Endothelial cell of umbilical vein (primary cell): ENCODE results near the gene DPH2.

Experiments
- CTCF ChIP-seq, 2 donors: IDR thresholded peaks; 1 replicate in 1 of 2; 2 replicates in 1 of 2; pipeline ENCODE4 v1.5.1; 2011; ENCODE audit warnings: low read length in 2 of 2, mild to moderate bottlenecking in 2 of 2, moderate library complexity in 2 of 2, control low read depth in 1 of 2, inconsistent platforms in 1 of 2, low read depth in 1 of 2; ENCODE audit not compliant: insufficient read depth in 1 of 2; ENCODE audit errors: extremely low read depth in 1 of 2
- EZH2 ChIP-seq: IDR thresholded peaks from 2 replicates; pipeline ENCODE4 v1.6.1; 2012; ENCODE audit warnings: borderline replicate concordance, low read depth, mild to moderate bottlenecking, moderate library complexity, low read length, inconsistent platforms; ENCODE audit not compliant: severe bottlenecking
- JUN ChIP-seq: IDR thresholded peaks from 2 replicates; pipeline ENCODE4 v1.6.1; 2011; ENCODE audit warnings: borderline replicate concordance, low read depth; ENCODE audit not compliant: insufficient read length, insufficient read depth
- MAX ChIP-seq: IDR thresholded peaks from 2 replicates; pipeline ENCODE4 v1.6.1; 2011; ENCODE audit not compliant: insufficient read depth, insufficient read length
- POLR2A ChIP-seq: IDR thresholded peaks from 2 replicates; pipeline ENCODE4 v1.6.1; 2012; ENCODE audit warnings: low read depth, mild to moderate bottlenecking, control low read depth, low read length
- POLR2AphosphoS5 ChIP-seq: IDR thresholded peaks from 2 replicates; pipeline ENCODE4 v1.6.1; 2012; ENCODE audit warnings: low read depth, mild to moderate bottlenecking, control low read depth, low read length, moderate library complexity; ENCODE audit not compliant: insufficient read depth

GRCh38 chr1:44012941-44013609, 43.3 kb downstream of the DPH2 start:
- TF ChIP-seq CTCF (IDR thresholded peaks at IDR 0.05; ENCODE audit: extremely low read depth in 1 of 2, insufficient read depth in 1 of 2, low read depth in 1 of 2, low read length in 2 of 2) (no peak), POLR2AphosphoS5 (no peak), POLR2A (no peak), EZH2 (no peak), JUN (no peak), MAX (no peak)
